ENCODE data around the gene MYO15B.

The MYO15B gene

GRCh38 chr17:75587675-75588595, at the start of gene MYO15B:
Gene MYO15B, plus strand, starts transcription at chr17:75587800. Its CDS starts 258 bp downstream, at chr17:75588058.
- DNase-seq, result peak; percentile 68

- no peak for DNase-seq
Observed at GRCh38 chr17:75539967-75540729, 47.5 kb upstream of the MYO15B start.

- DNase-seq, result no peak
Observed at GRCh38 chr17:75540923-75541503, 46.6 kb upstream of the MYO15B start.

GRCh38 chr17:75542229-75542628, 45.4 kb upstream of the MYO15B start:
- no peak for DNase-seq

GRCh38 chr17:75542728-75543336, 44.8 kb upstream of the MYO15B start:
- no peak for DNase-seq

GRCh38 chr17:75544250-75544649, 43.4 kb upstream of the MYO15B start:
- DNase-seq, result no peak

GRCh38 chr17:75546181-75546580, 41.4 kb upstream of the MYO15B start:
- no peak for DNase-seq

GRCh38 chr17:75547091-75547490, 40.5 kb upstream of the MYO15B start:
- no peak for DNase-seq

- DNase-seq, result no peak
Observed at GRCh38 chr17:75548813-75549212, 38.8 kb upstream of the MYO15B start.

GRCh38 chr17:75549246-75550138, 38.1 kb upstream of the MYO15B start:
- no peak for DNase-seq

- DNase-seq, result no peak
Observed at GRCh38 chr17:75550139-75550465, 37.5 kb upstream of the MYO15B start.

GRCh38 chr17:75551266-75551665, 36.3 kb upstream of the MYO15B start:
- DNase-seq, result no peak

- DNase-seq, result no peak
Observed at GRCh38 chr17:75552425-75553294, 34.9 kb upstream of the MYO15B start.

- no peak for DNase-seq
Observed at GRCh38 chr17:75553295-75554110, 34.1 kb upstream of the MYO15B start.

GRCh38 chr17:75555679-75556153, 31.9 kb upstream of the MYO15B start:
- no peak for DNase-seq

GRCh38 chr17:75557075-75557851, 30.3 kb upstream of the MYO15B start:
- no peak for DNase-seq

GRCh38 chr17:75557852-75558665, 29.5 kb upstream of the MYO15B start:
- no peak for DNase-seq
